GM19438 (cell line): ENCODE measurements around the gene C11orf54.
"Not testable (repeated sequence)": the region's sequence is repeated elsewhere in the genome, so short reads cannot be mapped to it uniquely, and the experiment has no call there.

Experiments used
- ATAC-seq: cut with Tn5 transposase; IDR thresholded peaks from one replicate; pipeline ENCODE4 v1.9.1; 2021; ENCODE audit warnings: low read depth; ENCODE audit not compliant: unreplicated experiment

The C11orf54 gene

DNA sequence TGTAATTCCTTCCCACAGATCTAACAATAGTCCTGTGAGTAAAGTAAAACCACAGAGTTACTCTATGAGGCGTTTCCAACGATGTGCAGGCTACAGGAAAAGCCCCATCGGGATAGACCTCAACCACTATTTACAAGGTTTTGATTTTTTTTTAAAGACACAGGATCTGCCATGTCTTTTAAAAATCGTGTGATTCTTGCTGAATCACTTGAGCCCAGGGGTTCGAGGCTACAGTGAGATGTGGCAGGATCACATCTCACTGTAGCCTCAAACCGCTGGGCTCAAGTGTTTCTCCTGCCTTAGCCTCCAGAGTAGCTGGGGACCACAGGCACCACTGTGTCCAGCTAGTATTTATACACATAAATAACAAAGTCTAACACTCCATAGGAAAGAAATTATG is 8.0 kb upstream of the C11orf54 start:
- ATAC-seq = no peak

DNA sequence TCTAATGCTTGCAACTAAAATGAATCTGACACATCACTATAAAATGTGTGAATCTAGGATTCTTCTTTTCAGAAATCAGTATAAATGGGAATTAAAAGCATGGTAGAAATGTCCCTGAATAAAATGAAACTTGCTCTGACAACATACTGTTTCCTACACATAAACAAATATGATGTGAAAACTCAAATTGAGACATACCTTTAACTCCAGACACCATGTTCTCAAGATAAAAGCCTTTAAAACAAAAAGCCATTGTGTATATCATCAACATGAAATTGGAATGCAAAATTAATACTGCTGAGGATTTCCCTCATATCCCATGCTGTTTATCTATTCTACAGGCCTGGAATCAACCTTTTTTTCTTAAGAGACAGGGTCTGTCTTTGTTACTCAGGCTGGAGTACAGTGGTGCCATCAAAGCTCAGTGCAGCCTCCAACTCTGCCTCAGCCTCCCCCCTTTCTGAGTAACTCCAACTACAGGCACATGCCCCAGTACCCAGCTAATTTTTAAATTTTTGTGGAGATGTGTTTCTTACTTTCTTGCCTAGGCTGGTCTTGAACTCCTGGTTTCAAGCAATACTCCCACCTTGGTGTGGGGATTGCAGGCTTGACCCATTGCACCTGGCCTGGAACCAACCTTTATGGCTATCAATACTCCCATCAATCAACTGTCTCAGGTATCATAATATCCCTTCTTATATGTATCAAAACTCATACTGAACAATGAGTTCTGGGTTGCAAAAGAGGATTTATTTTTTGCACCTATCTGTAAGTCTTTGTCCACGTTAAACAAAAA is 6.8 kb upstream of the C11orf54 start:
- ATAC-seq = no peak

DNA sequence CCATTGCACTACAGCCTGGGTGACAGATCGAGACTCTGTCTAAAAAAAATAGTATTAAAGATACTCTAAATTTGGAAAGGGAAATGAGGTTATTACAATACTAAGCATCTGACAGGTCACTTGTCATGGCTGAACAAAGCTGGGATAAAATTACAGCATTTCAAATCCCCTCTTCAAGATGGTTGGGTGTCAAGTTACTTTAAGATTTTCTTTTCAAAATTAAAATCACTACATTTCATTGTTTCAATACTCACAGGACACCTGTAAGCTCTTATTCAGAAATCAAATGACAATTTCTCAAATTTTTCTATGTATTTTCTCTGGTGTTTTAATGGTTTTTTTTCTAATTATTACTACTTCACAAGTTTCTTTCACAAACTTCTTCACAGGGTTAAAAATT is 5.8 kb upstream of the C11orf54 start:
- no peak for ATAC-seq

DNA sequence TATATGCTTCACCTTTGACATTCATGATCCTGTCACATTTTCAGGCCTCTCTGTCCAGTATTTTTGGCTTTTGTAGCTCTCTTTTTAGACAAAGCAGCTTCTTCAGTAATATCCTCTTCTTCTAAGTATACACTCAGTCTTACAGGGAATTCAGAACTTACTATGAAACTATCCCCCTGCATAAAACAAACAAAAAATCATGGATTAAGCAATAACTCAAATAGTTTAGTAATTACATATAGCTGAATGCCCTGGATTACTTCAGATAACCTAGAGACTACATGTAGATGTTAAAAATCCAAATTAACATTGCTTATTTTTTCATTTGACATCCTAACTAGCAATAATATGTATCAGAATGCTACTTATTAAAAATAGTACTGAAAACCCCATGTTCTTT is 5.3 kb upstream of the C11orf54 start:
- no peak for ATAC-seq

DNA sequence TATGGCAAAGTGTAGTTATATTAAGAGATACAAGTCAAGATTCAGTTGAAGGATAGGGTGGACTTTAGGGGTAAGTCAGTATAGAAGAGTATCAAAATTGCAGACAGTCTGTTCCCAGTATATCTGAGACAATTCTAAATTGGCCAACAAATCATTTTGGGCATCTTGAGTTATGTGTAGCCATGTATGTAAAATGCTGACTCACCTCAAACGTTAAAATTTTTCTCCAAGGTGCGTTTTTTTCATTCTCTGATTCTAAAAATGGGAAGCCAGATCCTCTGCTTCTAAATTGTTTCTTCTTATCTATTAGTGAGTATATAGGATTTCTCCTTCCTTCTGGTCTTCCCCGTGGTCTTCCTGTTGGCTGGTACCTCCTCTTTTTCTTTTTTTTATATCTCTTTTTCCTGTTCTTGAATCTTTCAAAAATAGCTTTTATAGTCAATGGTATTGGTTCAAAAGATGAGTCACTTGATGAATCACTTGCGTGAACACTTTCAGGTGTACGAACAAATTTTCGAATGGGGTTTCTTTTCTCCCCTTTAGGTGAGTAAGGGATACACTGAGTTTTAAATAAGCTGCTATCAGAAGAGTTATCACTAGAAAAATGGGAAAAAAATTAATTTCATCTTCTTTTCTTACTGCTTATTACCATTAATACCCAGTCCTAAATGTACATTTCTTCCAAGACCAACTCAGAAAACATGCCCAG is 3.4 kb upstream of the C11orf54 start:
- ATAC-seq = no peak

DNA sequence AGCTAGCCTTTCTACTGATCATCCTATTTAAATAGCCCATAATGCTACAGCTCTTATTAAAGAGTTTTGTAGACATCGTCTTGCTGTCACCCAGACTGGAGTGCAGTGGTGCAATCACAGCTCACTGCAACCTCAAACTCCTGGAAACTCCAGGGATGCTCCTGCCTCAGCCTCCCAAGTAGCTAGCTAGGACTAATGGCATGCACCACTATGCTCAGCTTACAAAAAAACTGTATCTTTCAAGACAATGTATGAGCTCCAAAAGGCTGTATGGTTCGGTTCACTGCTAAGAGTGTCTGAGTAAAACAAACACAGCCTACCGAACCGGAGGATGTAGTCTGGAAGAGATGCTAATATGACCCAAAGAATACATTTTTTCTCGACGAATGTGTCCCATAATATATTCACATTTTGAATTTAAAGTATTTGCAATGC is 2.8 kb upstream of the C11orf54 start:
- no peak for ATAC-seq

DNA sequence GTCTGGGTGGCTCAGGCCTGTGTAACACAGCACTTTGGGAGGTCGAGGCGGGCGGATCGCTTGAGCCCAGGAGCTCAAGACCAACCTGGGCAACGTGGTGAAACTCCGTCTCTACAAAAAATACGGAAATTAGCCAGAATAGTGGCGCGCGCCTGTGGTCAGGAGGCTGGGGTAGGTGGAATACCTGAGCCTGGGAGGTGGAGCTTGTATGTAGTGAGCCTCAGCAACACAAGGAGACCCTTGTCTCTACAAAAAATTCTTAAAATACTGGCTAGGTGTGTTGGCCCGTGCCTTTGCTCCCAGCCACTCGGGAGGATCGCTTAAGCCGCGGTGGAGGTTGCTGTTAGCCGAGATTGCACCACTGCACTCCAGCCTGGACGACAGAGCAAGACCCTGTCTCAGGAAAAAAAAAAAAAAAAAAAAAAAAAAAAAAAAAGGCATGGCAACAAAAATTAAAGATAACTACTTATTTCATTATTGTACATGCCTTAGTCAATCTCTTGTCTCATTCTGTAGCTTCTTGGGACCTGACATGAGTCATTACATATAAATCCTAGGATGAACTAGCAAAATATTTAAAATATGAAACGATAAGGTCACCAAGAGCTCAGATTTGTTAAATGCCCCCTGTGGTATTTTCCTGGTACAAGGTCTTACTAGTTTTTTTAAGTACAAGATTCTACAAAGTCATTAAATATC is 1.3 kb upstream of the C11orf54 start:
- peak; percentile 17 for ATAC-seq

DNA sequence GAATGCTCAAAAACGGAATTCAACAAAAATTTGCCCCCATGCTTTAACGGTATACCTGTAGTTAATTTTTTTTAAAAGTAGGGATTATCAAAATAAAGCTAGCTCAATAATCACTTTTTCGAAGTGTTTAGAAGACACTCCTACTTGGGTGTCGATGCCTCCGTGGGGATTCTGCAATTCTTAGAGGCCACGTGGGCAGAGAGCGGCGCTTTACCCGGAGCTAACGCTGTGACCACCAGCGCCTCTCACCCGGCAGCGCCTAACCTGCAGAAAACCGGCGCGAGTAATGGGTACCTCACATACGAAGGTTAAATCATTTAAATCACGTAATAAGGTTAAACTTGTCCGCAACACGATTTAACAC is 760 bp upstream of the C11orf54 start:
- peak; percentile 40 for ATAC-seq

DNA sequence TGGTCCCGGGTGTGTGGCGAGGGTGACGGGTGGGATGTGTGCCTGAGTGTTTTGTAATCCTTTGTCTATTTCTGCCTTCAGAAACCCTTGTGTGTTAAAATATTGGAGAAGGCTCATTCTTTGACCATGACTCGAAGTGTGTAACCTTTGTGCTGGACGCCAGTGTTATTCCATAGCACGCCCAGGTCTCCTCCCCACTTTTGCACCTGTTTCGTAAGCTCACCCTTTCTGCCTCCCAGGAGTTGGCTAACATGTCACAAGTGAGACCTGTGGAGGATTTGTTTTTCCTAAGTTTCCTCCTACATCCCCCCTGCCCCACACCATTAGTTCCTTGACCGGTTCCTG is 382 bp downstream of the C11orf54 start:
- ATAC-seq = peak; percentile 5

DNA sequence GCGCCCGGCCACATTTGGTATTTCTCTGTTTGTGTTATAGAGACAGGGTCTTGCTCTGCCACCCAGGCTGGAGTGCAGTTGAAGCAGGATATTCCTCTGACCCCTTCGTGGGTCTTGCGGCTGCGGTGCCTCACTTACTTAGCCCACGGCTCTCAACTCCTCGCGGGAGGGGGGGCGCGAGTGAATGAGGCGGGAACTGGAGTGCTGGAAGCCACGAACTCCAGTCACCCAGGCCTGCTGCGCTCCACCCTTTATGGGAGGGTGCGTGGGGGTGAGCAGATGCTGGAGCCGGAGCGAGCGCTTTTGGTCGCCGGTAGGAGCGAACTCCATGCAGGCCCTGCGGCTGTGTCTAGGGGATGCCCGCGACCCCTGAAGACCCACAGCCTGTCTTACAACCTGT is 1.8 kb downstream of the C11orf54 start:
- ATAC-seq = no peak

DNA sequence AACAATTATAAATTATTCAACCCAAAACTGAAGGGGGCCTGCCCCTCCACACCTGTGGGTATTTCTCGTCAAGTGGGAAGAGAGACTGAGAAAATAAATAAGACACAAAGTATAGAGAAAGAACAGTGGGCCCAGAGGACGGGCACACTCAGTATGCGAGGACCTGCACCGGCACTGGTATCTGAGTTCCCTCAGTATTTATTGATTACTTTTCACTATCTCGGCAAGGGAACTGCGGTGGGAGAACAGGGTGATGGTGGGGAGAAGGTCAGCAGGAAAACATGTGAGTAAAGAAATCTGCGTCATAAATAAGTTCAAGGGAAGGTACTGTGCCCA is 3.2 kb downstream of the C11orf54 start:
- ATAC-seq = no peak

DNA sequence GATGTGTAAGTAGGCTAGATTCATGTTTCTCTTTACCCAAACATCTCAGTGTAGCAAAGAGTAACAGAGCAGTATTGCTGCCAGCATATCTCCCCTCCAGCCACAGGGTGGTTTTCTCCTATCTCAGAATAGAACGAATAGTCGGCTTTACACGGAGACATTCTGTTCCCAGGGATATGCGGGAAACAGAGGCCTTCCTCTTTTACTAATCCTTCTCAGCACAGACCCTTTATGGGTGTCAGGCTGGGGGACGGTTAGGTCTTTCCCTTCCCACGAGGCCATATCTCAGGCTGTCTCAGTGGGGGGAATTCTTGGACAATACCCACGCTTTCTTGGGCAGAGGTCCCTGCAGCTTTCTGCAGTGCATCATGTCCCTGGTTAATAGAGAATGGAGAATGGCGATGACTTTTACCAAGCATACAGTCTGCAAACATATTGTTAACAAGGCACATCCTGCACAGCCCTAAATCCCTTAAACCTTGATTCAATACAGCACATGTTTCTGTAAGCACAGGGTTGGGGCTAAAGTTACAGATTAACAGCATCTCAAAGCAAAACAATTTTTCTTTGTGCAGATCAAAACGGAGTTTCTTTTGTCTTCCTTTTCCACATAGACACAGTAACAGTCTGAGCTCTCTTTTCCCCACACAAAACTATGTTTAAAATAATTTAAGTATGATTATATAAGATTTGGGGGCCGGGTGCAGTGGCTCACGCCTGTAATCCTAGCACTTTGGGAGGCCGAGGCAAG is 3.7 kb downstream of the C11orf54 start:
- not testable (repeated sequence) for ATAC-seq

DNA sequence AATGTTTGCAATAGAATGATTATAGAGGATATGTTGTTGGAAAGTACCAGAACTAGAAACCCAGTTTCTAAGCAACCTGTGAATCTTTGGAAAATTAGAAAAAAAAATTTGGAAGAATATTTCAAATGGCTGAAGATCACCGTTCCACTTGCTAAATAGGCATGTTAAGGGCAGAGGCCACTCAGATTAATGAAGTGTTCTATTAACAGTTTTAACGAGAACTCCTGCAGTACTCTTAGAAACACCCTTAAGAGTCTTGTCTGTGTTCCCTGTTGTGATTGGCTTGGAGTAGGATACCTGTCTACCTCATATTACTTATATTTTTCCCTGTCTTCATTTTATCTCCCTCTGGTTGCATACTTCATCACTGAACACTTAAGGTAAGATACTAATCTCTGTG is 4.6 kb downstream of the C11orf54 start:
- no peak for ATAC-seq

DNA sequence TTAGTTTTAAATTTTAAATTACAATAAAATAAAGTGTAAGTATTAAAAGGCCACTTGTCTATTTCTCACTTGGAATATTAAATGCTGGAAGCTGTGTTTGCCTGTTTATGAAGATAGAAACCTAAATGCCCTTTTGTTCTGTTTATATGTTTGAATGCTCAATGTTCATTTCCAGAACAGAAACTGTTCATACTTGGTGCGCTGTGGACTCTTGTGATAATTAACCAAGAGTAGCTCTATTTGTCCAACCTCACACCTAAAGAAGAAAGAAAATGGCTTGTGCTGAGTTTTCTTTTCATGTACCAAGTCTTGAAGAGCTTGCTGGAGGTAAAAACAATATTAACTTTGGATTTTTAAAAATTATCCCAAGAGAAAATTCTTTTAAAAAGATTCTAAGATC is 5.7 kb downstream of the C11orf54 start:
- ATAC-seq = peak; percentile 95

DNA sequence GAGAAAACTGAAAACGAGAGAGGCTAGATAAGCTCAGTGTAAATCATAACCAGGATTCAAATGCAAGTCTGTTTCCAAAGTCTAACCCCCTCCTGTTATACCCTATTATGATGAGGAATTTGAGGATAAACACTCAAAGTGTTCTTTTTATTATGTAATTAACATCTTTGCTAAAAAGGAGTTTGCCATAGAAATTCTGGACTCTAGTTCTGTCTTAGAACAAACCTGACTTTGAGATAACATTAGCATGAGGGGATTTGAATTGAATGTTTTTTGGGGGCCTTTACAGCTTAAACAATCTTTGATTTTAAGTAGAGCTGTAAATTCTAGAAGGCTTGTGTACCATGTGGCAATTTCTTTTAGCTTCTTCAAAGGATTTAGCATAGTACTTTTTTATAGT is 9.5 kb downstream of the C11orf54 start:
- no peak for ATAC-seq

DNA sequence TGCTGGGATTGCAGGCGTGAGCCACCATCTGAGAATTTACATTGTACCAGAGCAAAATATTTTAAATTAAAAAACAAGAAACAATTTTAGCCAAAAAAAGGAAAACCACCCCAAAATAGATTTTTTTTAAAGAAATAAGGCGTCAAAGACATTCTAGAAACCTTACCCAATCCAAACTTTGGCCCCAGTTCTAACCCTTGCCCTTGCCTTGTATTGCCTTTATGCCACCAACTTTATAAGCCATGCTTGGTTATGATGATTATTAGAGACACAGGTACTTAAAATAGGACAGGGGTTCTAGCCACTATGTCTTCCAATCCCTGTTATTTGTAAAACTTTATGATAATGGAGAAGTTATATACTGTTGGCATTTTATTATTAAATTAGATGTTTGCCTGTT is 11.8 kb downstream of the C11orf54 start:
- no peak for ATAC-seq

DNA sequence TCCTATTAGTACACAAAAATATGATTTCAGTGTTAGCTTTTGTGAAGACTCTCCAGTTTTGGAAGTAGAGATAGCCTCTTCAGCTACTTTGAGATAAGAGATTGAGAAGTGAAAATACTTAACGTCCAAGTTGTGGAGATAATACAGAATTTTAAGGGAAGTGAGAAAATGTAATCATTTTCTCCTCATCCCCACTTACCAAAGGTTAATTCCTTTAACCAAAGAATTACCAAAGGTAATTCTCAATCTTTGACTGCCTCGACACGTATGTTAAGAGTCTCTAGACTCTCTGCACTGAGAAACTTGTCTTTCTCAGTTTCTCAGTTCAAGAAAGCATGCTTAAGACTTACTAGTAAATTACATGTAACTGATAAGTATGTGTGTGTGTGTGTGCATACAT is 15.3 kb downstream of the C11orf54 start:
- ATAC-seq = no peak

DNA sequence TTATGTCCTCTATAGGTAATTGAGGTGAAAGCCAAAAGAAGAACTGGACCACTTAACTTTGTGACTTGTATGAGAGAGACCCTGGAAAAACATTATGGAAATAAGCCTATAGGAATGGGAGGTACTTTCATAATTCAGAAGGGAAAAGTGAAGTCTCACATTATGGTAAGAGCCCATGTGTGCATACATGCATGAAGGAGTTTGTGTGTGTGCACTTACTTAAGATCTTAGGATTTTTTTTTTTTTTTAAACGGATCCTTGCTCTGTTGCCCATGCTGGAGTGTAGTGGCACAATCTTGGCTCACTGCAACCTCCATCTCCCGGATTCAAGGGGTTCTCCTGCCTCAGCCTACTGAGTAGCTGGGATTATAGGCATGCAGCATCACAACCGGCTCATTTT is 15.8 kb downstream of the C11orf54 start:
- ATAC-seq = no peak

DNA sequence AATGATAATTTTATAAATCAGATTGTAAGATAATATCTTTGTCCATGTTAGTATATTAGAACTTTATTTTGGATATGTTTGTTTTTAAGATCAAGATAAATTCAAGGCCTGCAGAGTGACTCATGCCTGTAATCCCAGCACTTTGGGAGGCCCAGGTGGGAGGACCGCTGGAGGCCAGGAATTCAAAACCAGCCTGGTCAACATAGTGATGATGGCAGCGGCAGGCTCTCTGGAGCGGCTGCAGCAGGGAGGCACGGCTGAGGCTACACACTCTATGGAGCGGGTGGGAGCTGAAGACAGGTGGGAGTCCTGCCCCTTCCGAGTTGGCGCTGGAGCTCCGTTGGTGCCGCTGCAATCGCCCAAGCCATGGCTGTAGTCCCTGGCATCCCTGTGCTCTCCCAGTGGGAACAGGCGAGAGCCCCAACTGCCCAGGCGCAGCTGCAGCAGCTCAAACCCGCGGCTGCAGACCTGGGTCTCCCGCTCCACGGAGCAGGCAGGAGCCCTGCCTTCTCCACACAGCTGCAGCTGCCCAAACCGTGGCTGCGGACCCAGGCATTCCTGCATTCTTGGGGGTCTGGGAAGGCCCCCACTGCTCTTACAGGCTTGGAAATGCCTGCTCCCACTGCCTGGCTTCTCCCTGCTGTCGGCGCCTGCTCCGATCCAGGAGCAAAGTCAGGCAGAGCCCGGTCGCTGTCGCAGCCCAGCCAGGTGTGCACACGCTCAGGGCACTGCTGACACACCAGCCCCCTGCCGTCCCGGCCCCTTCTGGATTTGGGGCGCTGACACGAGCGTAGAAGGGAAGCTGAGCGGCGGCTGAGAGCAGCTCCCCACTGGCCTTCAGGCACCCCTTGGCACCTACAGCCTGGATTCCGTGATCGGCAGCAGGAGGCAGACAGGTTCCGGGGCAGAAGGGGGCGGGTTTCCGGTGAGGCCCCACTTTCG is 16.7 kb downstream of the C11orf54 start:
- ATAC-seq = no peak

DNA sequence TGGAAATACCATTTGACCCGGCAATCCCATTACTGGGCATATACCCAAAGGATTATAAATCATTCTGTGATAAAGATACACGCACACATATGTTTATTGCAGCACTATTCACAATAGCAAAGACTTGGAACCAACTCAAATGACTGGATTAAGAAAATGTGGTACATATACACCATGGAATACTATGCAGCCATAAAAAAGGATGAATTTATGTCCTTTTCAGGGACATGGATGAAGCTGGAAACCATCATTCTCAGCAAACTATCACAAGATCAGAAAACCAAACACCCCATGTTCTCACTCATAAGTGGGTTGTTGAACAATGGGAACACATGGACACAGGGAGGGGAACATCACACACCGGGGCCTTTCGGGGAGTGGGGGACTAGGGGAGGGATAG is 17.7 kb downstream of the C11orf54 start:
- ATAC-seq = not testable (repeated sequence)
